HEK293 (cell line): Measurements from ENCODE around the gene PSMB9.

Experiments
- CTCF ChIA-PET: fragments of 350-600 bp; formaldehyde crosslinking; extraction: SDS; loops from one replicate; lab custom pipeline; 2021; ENCODE audit warnings: antibody characterized with exemption; lab: Yijun Ruan, JAX
- POLR2A ChIA-PET: fragments of 300-600 bp; formaldehyde crosslinking; extraction: SDS; loops from one replicate; lab custom pipeline; 2020; ENCODE audit warnings: antibody characterized with exemption, inconsistent platforms; lab: Yijun Ruan, JAX
- H3K27ac ChIP-seq: fragments of 200-500 bp; sonication (Bioruptor generic); 2 replicates; pipeline ENCODE4 v1.5.1; 2014; ENCODE audit warnings: low read depth, low read length, control low read depth, inconsistent platforms; ENCODE audit errors: extremely low read depth
- H3K36me3 ChIP-seq, 2 experiments: fragments of 200-500 bp in 1 of 2; sonication (Bioruptor generic) in 1 of 2; 1 replicate in 1 of 2; 2 replicates in 1 of 2; pipeline ENCODE4 v1.5.1; 2014 to 2017; ENCODE audit warnings: inconsistent platforms in 2 of 2, low read length in 2 of 2; ENCODE audit not compliant: control insufficient read depth in 2 of 2, insufficient read depth in 1 of 2
- H3K4me1 ChIP-seq: fragments of 200-500 bp; sonication (Bioruptor generic); 2 replicates; pipeline ENCODE4 v1.5.1; 2014; ENCODE audit warnings: mild to moderate bottlenecking, low read length, inconsistent platforms; ENCODE audit not compliant: control insufficient read depth, insufficient read depth
- H3K4me3 ChIP-seq: 2 replicates; pipeline ENCODE4 v1.5.1; 2011; ENCODE audit warnings: low read depth, mild to moderate bottlenecking, control low read depth, low read length, moderate library complexity
- H3K9me3 ChIP-seq: fragments of 200-500 bp; sonication (Bioruptor generic); 2 replicates; pipeline ENCODE4 v1.5.1; 2014; ENCODE audit warnings: low read depth, low read length, inconsistent platforms; ENCODE audit not compliant: control insufficient read depth, insufficient read depth
- PRDM1 ChIP-seq: fragments of 450-650 bp; formaldehyde crosslinking; IDR thresholded peaks from 2 replicates; pipeline ENCODE4; 2016; ENCODE audit warnings: missing biosample characterization, missing genetic modification characterization
- SP2 ChIP-seq: fragments of 450-650 bp; formaldehyde crosslinking; IDR thresholded peaks from 2 replicates; pipeline ENCODE4 v1.5.1; 2016; ENCODE audit warnings: missing biosample characterization, missing genetic modification characterization
- ZBTB17 ChIP-seq: fragments of 450-650 bp; formaldehyde crosslinking; IDR thresholded peaks from 2 replicates; pipeline ENCODE4 v1.5.1; 2016; ENCODE audit warnings: missing biosample characterization, missing genetic modification characterization
- ZNF23 ChIP-seq: fragments of 450-650 bp; formaldehyde crosslinking; IDR thresholded peaks from 2 replicates; pipeline ENCODE4 v1.5.1; 2016; ENCODE audit warnings: missing biosample characterization, missing genetic modification characterization, borderline replicate concordance
- ZNF416 ChIP-seq: fragments of 450-650 bp; formaldehyde crosslinking; IDR thresholded peaks from 2 replicates; pipeline ENCODE4 v1.5.1; 2016; ENCODE audit warnings: missing biosample characterization, missing genetic modification characterization
- ZNF521 ChIP-seq: fragments of 450-650 bp; formaldehyde crosslinking; IDR thresholded peaks from 2 replicates; pipeline ENCODE4 v1.5.1; 2017; ENCODE audit warnings: missing biosample characterization, mild to moderate bottlenecking, missing genetic modification characterization
- ZNF585B ChIP-seq: fragments of 450-650 bp; formaldehyde crosslinking; IDR thresholded peaks from 2 replicates; pipeline ENCODE4 v1.5.1; 2016; ENCODE audit warnings: missing biosample characterization, missing genetic modification characterization
- ZNF654 ChIP-seq: fragments of 450-650 bp; formaldehyde crosslinking; IDR thresholded peaks from 2 replicates; pipeline ENCODE4 v1.5.1; 2016; ENCODE audit warnings: low read depth, missing biosample characterization, missing genetic modification characterization
- ZNF660 ChIP-seq: fragments of 450-650 bp; IDR thresholded peaks from 2 replicates; pipeline ENCODE4 v1.5.1; 2018; ENCODE audit warnings: missing biosample characterization, mild to moderate bottlenecking, missing genetic modification characterization
- ZNF670 ChIP-seq: fragments of 450-650 bp; formaldehyde crosslinking; IDR thresholded peaks from 2 replicates; pipeline ENCODE4 v1.5.1; 2016; ENCODE audit warnings: missing biosample characterization, missing genetic modification characterization, low read depth
- TF ChIP-seq, protein P1 (sequence below): fragments of 450-650 bp; formaldehyde crosslinking; IDR thresholded peaks from 2 replicates; pipeline ENCODE4 v1.5.1; 2016; ENCODE audit warnings: missing biosample characterization, missing genetic modification characterization
- TF ChIP-seq, protein P2 (sequence below): fragments of 450-650 bp; formaldehyde crosslinking; IDR thresholded peaks from 2 replicates; pipeline ENCODE4 v1.5.1; 2016; ENCODE audit warnings: missing biosample characterization, missing genetic modification characterization
- TF ChIP-seq, protein P3 (sequence below): fragments of 450-650 bp; formaldehyde crosslinking; IDR thresholded peaks from 2 replicates; pipeline ENCODE4 v1.5.1; 2017; ENCODE audit warnings: missing biosample characterization, missing genetic modification characterization
- TF ChIP-seq, protein P4 (sequence below): fragments of 450-650 bp; formaldehyde crosslinking; IDR thresholded peaks from 2 replicates; pipeline ENCODE4 v1.5.1; 2017; ENCODE audit warnings: missing biosample characterization, mild to moderate bottlenecking, missing genetic modification characterization, moderate library complexity

The PSMB9 gene

DNA sequence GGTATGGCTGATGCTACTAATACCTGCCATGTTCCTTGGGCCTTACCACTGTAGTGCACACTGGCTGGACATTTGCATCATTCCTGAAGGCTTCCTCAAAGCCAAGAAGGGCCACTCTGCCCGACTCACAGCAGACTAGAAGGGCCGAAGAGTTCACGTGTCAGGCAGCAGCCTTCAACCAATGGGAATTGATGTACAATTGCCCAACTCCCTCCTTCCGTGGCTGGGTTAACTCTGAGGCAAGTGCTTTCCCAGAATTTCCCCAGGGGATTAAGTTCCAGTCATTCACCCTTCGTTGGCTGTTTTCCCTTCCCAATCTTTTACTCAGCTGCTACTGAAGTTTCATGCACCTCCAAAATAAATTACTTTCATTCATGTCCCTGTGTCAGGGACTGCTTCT lies 29.8 kb downstream of the PSMB9 start:
- TF ChIP-seq, protein P1, sequence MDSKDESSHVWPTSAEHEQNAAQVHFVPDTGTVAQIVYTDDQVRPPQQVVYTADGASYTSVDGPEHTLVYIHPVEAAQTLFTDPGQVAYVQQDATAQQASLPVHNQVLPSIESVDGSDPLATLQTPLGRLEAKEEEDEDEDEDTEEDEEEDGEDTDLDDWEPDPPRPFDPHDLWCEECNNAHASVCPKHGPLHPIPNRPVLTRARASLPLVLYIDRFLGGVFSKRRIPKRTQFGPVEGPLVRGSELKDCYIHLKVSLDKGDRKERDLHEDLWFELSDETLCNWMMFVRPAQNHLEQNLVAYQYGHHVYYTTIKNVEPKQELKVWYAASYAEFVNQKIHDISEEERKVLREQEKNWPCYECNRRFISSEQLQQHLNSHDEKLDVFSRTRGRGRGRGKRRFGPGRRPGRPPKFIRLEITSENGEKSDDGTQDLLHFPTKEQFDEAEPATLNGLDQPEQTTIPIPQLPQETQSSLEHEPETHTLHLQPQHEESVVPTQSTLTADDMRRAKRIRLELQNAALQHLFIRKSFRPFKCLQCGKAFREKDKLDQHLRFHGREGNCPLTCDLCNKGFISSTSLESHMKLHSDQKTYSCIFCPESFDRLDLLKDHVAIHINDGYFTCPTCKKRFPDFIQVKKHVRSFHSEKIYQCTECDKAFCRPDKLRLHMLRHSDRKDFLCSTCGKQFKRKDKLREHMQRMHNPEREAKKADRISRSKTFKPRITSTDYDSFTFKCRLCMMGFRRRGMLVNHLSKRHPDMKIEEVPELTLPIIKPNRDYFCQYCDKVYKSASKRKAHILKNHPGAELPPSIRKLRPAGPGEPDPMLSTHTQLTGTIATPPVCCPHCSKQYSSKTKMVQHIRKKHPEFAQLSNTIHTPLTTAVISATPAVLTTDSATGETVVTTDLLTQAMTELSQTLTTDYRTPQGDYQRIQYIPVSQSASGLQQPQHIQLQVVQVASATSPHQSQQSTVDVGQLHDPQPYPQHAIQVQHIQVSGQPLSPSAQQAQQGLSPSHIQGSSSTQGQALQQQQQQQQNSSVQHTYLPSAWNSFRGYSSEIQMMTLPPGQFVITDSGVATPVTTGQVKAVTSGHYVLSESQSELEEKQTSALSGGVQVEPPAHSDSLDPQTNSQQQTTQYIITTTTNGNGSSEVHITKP (tag by site-specific recombination): peak; percentile 37; the same call in 1 of the 2 replicates
- 0 out of 2 replicates have a peak, but pooled peaks have one; percentile 11 for TF ChIP-seq SP2 (tag by site-specific recombination)
- TF ChIP-seq ZNF585B (tag by site-specific recombination): no peak
- no peak for TF ChIP-seq ZNF521 (tag by site-specific recombination)
- TF ChIP-seq ZNF670: no peak
- no peak for TF ChIP-seq ZNF416 (tag by site-specific recombination)
- TF ChIP-seq ZNF23: no peak
- peak; percentile 45 for TF ChIP-seq PRDM1 (tag by site-specific recombination)
- TF ChIP-seq, all 188 proteins: peak for 3
- no peak overlapping the region for H3K27ac ChIP-seq
- no peaks in the 10 kb centered on the region for H3K36me3 ChIP-seq
- H3K4me1 ChIP-seq: peaks cover 4% of the 10 kb centered on the region
- no peaks in the 10 kb centered on the region for H3K9me3 ChIP-seq
- POLR2A ChIA-PET: interaction anchor here (1.3 to 2.1 kb wide), 2 partner anchors 11 to 88 kb away, joined by 5 to 10 read pairs; no protein-coding TSS in a partner anchor
- CTCF ChIA-PET: interaction anchor here (0.6 to 7.6 kb wide), 9 partner anchors 9 to 209 kb away, joined by 3 to 185 read pairs (median 4); no protein-coding TSS in a partner anchor
- H3K4me3 ChIP-seq: no peak overlapping the region

DNA sequence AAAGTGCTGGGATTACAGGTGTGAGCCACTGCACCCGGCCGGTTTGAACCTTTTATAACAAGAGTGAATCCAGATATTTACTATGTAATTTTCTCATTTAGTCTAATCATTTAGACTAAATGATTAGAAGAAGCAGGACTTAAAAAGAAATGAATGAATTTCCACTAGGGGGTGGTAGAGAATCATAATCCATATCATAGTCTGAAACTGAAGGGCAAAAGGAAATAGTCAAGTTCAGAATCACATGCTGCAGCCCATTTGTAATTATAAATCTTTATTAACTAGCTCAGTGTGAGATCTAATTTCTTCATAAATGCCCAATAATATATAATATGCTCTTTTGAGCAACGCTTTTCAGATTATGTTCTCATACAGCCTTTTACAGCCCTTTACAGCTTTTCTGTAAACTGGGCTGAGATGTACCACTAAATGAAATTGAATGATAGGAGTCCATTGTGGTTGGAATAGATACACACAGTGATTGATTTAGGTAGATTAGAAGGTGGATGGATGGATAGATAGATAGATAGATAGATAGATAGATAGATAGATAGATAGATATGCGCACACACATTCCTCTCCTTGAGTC lies 31.8 kb downstream of the PSMB9 start:
- H3K27ac ChIP-seq: no peak overlapping the region
- no peaks in the 10 kb centered on the region for H3K9me3 ChIP-seq
- H3K4me1 ChIP-seq: peaks cover 4% of the 10 kb centered on the region
- CTCF ChIA-PET: interaction anchor here (0.6 to 7.6 kb wide), 44 partner anchors 8 to 362 kb away, joined by 3 to 185 read pairs (median 6); partner anchors contain the start of genes HLA-DMA, HLA-DMB, PSMB9 and TAP2
- H3K36me3 ChIP-seq: no peaks in the 10 kb centered on the region
- no peak overlapping the region for H3K4me3 ChIP-seq
- TF ChIP-seq, protein P2, sequence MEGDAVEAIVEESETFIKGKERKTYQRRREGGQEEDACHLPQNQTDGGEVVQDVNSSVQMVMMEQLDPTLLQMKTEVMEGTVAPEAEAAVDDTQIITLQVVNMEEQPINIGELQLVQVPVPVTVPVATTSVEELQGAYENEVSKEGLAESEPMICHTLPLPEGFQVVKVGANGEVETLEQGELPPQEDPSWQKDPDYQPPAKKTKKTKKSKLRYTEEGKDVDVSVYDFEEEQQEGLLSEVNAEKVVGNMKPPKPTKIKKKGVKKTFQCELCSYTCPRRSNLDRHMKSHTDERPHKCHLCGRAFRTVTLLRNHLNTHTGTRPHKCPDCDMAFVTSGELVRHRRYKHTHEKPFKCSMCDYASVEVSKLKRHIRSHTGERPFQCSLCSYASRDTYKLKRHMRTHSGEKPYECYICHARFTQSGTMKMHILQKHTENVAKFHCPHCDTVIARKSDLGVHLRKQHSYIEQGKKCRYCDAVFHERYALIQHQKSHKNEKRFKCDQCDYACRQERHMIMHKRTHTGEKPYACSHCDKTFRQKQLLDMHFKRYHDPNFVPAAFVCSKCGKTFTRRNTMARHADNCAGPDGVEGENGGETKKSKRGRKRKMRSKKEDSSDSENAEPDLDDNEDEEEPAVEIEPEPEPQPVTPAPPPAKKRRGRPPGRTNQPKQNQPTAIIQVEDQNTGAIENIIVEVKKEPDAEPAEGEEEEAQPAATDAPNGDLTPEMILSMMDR (tag by site-specific recombination): peak; percentile 28
- TF ChIP-seq ZNF660 (tag by site-specific recombination): peak; percentile 48
- TF ChIP-seq, protein P3, sequence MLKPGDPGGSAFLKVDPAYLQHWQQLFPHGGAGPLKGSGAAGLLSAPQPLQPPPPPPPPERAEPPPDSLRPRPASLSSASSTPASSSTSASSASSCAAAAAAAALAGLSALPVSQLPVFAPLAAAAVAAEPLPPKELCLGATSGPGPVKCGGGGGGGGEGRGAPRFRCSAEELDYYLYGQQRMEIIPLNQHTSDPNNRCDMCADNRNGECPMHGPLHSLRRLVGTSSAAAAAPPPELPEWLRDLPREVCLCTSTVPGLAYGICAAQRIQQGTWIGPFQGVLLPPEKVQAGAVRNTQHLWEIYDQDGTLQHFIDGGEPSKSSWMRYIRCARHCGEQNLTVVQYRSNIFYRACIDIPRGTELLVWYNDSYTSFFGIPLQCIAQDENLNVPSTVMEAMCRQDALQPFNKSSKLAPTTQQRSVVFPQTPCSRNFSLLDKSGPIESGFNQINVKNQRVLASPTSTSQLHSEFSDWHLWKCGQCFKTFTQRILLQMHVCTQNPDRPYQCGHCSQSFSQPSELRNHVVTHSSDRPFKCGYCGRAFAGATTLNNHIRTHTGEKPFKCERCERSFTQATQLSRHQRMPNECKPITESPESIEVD: no peak
- TF ChIP-seq, protein P4, sequence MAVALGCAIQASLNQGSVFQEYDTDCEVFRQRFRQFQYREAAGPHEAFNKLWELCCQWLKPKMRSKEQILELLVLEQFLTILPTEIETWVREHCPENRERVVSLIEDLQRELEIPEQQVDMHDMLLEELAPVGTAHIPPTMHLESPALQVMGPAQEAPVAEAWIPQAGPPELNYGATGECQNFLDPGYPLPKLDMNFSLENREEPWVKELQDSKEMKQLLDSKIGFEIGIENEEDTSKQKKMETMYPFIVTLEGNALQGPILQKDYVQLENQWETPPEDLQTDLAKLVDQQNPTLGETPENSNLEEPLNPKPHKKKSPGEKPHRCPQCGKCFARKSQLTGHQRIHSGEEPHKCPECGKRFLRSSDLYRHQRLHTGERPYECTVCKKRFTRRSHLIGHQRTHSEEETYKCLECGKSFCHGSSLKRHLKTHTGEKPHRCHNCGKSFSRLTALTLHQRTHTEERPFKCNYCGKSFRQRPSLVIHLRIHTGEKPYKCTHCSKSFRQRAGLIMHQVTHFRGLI: no peak
- TF ChIP-seq ZBTB17: 0 out of 2 replicates have a peak, but pooled peaks have one; percentile 23
- TF ChIP-seq ZNF654: peak; percentile 87
- POLR2A ChIA-PET: interaction anchor here (1.4 to 1.7 kb wide), 3 partner anchors 9 to 99 kb away, joined by 9 to 24 read pairs (median 12); no protein-coding TSS in a partner anchor
